GM19324 (cell line): Measurements from ENCODE around the gene CDCP1.

Source experiments
- ATAC-seq: cut with Tn5 transposase; IDR thresholded peaks from one replicate; pipeline ENCODE4 v1.9.1; 2021; ENCODE audit warnings: mild to moderate bottlenecking, moderate library complexity; ENCODE audit not compliant: unreplicated experiment, low FRiP score

Gene CDCP1

GRCh38 chr3:45116350-45116749 is 29.8 kb downstream of the CDCP1 start:
- no peak for ATAC-seq

- ATAC-seq, result no peak
Measured at GRCh38 chr3:45113625-45114050, 32.5 kb downstream of the CDCP1 start.

GRCh38 chr3:45112939-45113338 is 33.2 kb downstream of the CDCP1 start:
- no peak for ATAC-seq

- ATAC-seq, result no peak
Measured at GRCh38 chr3:45110509-45110833, 35.7 kb downstream of the CDCP1 start.

- ATAC-seq, result no peak
Measured at GRCh38 chr3:45109771-45110508, 36.2 kb downstream of the CDCP1 start.

- no peak for ATAC-seq
Measured at GRCh38 chr3:45106874-45107273, 39.3 kb downstream of the CDCP1 start.

GRCh38 chr3:45105855-45106671 is 40.1 kb downstream of the CDCP1 start:
- no peak for ATAC-seq

GRCh38 chr3:45104715-45105711 is 41.2 kb downstream of the CDCP1 start:
- ATAC-seq, result no peak

GRCh38 chr3:45103753-45104714 is 42.1 kb downstream of the CDCP1 start:
- ATAC-seq, result no peak

- ATAC-seq, result no peak
Measured at GRCh38 chr3:45103334-45103733, 42.8 kb downstream of the CDCP1 start.

GRCh38 chr3:45100981-45101407 is 45.2 kb downstream of the CDCP1 start:
- no peak for ATAC-seq

- no peak for ATAC-seq
Measured at GRCh38 chr3:45098310-45098709, 47.9 kb downstream of the CDCP1 start.

GRCh38 chr3:45097296-45097883 is 48.8 kb downstream of the CDCP1 start:
- no peak for ATAC-seq

- no peak for ATAC-seq
Measured at GRCh38 chr3:45095916-45096526, 50.2 kb downstream of the CDCP1 start.

- no peak for ATAC-seq
Measured at GRCh38 chr3:45093176-45093575, 53.0 kb downstream of the CDCP1 start.

GRCh38 chr3:45092132-45093031 is 53.8 kb downstream of the CDCP1 start:
- no peak for ATAC-seq

- no peak for ATAC-seq
Measured at GRCh38 chr3:45090855-45091254, 55.3 kb downstream of the CDCP1 start.
